Stimulated activated CD4-positive, alpha-beta T cell treated with anti-CD3 and anti-CD28 coated beads, Interleukin-12 subunit alpha, Interleukin-12 subunit beta, amount 100 ng/mL, for 48 hours (primary cell): ENCODE results near the gene RECK.
"Not testable (repeated sequence)": the region's sequence is repeated elsewhere in the genome, so short reads cannot be mapped to it uniquely, and the experiment has no call there.

Source experiments
- DNase-seq, 3 donors: peaks; one replicate each; pipeline ENCODE4 v3.0.0-alpha.2; 2020; ENCODE audit warnings: low read depth in 2 of 3, low spot score in 1 of 3

Gene RECK, protein sequence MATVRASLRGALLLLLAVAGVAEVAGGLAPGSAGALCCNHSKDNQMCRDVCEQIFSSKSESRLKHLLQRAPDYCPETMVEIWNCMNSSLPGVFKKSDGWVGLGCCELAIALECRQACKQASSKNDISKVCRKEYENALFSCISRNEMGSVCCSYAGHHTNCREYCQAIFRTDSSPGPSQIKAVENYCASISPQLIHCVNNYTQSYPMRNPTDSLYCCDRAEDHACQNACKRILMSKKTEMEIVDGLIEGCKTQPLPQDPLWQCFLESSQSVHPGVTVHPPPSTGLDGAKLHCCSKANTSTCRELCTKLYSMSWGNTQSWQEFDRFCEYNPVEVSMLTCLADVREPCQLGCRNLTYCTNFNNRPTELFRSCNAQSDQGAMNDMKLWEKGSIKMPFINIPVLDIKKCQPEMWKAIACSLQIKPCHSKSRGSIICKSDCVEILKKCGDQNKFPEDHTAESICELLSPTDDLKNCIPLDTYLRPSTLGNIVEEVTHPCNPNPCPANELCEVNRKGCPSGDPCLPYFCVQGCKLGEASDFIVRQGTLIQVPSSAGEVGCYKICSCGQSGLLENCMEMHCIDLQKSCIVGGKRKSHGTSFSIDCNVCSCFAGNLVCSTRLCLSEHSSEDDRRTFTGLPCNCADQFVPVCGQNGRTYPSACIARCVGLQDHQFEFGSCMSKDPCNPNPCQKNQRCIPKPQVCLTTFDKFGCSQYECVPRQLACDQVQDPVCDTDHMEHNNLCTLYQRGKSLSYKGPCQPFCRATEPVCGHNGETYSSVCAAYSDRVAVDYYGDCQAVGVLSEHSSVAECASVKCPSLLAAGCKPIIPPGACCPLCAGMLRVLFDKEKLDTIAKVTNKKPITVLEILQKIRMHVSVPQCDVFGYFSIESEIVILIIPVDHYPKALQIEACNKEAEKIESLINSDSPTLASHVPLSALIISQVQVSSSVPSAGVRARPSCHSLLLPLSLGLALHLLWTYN

DNA sequence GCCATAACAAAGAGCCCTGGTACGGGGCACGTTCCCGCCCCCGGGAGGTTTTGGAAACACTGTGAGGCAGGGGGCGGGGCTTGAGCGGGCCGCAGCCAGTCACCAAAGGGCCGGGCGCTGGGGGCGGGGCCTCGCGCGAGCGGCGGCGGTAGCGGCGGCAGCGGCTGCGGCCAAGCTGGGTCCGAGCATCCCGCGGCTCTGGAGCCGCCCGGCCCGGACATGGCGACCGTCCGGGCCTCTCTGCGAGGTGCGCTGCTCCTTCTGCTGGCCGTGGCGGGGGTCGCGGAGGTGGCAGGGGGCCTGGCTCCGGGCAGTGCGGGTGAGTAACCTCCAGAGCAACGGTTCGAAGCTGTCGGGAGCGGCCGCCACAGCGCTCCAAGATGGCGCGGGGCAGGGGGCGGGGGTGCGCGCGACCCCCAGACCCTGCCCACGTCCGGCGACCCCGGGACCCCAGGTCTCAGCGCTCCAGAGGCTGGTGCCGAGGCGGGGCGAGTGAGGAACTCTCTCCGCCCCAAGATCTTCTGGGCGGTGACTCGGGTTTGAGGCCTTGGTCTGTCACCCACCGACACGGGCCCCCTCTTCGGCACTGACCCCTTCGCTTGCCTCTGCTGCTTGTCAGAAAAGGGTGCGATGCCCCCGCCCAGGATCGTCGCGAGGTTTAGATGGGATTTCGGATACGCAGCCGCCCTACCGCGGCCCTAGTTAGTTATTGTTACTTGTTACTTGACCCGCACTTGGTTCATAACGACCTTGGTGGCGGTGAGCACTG is at the start of gene RECK:
Gene RECK (plus strand): TSS at position 134 of the 769 bp plus-strand sequence. CDS start 86 bp downstream, at position 220.
- peak; percentile 82 to 91 (median 82) for DNase-seq

GRCh38 chr9:35990155-35990554 is 46.6 kb upstream of the RECK start:
- DNase-seq, result no peak

DNA sequence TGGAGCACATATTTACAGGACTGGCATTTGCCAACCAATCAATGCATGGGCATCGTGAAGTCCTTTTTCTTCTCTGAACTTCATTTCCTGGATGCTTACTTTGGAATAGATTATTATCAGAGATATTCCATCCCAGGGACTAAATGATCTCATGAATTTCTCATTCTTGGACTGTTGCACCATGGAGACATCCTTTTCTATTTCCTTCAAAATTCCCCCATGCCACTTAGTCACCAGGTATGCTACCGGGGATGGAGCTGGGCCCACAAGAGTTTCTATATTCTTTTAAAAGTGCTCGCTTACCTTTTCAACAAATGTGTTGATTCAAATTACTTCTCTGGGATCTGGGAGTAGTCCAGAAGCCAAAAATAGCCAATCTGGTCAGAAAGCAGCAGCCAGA is 43.6 kb upstream of the RECK start:
- not testable (repeated sequence) for DNase-seq

DNA sequence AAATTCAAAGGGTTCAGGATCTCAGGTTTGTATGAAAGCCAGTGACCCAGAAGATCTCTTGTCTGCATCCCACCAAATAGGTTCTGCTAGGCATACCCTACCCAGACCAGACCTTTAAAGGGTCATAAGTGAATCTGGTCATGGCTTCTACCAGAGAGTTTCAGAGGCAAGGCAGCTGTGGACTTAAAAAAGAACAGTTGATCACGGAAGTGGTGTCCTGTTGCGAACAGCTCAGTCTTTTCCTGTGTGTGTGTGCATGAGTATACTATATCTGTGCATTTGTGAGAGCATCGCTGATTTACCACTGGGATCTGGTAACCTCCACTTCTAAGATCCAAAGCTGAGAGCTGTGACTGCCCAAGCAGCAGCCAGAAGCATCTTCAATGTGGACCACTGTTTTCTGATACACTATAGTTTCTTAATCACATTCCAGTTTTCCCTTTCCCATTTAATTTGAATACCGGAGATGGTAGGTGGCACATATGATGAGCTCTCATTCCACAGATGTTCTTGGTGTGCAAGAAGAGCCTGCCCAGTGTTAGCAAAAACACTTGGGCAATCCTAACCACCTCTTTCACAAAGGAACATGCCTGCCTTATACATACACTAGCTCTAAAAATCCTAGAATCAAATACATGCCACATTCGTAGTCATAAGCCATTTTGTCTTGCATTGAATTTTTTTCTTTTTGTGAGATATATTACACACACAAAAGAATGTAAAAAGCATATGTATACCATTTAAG is 42.6 kb upstream of the RECK start:
- DNase-seq, result no peak

- DNase-seq, result no peak
Measured at GRCh38 chr9:35994959-35995358, 41.8 kb upstream of the RECK start.

DNA sequence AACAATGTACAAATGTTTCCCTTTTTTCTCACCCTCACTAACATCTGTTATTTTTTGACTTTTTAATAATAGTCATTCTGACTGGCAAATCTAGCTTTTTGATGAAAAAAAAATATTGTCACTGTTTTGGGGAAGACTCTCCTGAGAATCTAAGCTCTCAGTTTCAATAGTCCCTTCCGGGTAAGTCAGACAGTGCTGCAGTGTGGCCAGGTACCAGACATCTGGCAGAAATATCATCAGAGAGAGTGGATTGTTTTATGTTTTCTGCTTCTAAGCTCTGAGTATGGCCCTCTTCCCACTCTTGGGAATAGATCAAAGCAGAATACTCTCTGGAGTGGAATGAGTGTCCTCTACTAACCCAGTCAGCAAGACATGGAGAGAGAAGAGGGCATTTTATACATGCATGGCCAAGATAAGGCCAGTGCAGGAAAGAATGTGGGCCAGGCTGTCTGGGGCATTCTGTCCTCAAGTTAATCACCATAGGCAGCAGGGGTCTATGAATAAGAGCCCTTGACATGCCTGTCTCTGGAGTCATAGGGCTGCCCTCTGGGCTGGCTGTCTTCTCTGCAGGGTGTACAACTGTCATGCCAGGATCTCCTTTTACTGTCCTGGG is 40.2 kb upstream of the RECK start:
- no peak for DNase-seq

- DNase-seq, result not testable (repeated sequence)
Measured at GRCh38 chr9:35997016-35997415, 39.7 kb upstream of the RECK start.

GRCh38 chr9:35998333-35998732 is 38.4 kb upstream of the RECK start:
- no peak for DNase-seq

- DNase-seq, result no peak
Measured at GRCh38 chr9:36005891-36006290, 30.8 kb upstream of the RECK start.

GRCh38 chr9:36006549-36007315 is 30.0 kb upstream of the RECK start:
- DNase-seq, result no peak

DNA sequence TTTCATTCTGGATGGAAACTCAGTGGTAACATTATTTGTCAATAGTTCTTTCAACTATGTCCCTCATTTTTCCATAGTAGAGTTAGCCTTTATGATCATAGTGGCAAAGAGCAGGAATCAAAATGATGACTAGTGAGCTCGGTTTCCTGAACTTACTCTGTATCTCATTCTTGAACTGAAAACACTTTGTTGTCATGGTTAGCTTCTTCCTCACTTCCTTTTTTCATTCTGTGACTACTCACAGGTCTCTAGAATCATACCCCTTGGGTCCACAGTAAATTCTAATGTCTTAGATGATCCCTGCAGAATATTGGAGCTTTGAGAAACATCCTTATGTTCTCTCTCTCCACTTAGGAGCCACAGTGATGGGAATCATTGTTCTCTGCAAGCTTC is 29.4 kb upstream of the RECK start:
- DNase-seq, result no peak

DNA sequence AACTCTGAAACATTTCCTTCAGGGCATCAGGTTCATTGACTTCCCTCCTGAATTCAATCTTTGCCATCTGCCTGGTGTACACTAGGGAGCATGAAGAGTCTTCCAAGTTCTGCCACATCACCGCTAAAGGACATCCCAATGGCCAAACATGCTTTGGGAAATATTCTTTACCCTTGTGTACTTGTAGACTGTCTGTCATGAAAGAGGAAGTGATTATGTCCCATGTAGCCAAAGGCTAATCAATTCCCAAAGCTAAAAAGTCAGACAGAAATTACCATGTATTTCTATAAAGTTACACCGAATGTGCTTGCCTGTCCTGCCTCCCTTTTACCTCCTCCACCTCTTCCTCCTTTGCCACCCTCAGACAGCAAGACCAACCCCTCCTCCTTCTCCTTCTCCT is 28.9 kb upstream of the RECK start:
- DNase-seq, result no peak

DNA sequence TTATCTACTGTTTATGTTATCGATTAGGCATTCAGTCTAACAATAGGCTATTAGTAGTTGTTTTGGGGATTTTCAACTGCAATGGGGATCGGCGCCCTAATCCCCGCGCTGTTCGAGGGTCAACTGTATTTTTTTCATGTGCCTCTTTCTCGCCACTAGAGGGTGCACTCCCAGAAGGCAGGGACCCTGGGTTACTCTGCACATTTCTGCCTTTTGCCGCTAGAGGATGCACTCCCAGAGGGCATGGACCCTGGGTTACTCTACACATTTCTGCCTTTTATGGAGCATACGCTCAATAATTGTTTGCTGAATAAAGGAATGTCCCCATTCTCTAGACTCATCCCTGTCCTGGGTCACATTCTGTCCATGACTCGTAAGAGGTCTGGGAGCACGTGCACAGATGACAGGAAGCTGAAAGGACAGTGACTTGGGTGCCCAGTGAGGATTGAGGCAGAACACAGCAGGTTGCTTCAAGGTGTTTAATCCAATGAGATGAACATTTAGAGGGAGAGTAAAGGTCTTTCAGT is 27.9 kb upstream of the RECK start:
- DNase-seq, result peak; percentile 47 to 61 (median 59)

DNA sequence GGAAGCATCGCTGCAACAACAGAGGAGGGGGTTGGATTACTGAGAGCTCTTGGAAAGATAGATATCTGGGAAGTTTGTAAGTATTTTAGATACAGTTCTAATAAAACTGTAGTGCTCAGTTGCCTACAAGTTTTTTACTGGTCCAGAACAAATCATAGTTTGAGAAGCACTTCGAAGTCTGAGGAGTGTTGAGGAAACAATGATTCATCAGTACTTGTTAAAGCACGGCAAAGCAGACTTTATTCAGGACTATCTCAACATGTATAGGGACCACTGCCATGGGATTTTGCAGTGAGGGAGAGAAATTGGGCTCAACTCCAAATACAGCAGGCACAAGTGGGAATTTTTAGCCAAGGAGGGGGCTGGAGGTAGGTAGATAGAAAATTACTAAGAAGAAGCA is 25.3 kb upstream of the RECK start:
- no peak for DNase-seq

- no peak for DNase-seq
Measured at GRCh38 chr9:36017278-36017677, 19.4 kb upstream of the RECK start.

- no peak for DNase-seq
Measured at GRCh38 chr9:36018129-36018528, 18.6 kb upstream of the RECK start.

GRCh38 chr9:36018891-36019720 is 17.6 kb upstream of the RECK start:
- DNase-seq, result no peak

DNA sequence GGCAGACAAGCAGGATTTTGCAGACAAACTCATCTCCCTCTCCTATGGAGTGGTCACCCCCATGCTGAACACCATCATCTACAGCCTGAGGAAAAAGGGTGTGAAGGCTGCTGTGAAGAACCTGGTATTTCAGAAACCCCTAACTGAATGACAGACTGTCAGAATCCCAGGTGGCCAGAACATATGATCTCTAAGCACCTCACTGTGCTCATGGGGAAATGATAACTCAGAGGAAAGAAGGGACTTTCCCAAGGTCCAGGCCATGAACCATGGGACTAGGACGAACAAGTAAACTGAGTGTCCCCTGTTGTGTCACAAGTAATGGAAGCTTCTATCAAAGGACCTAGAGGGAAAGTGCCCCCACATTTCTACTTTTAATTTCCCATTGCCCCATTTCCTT is 14.7 kb upstream of the RECK start:
- DNase-seq, result no peak
